GM20000 (cell line): ENCODE results near the gene TTC27.

Experiments used
- DNase-seq: peaks from one replicate; pipeline ENCODE4 v3.0.0; 2012; ENCODE audit warnings: low spot score
- TF ChIP-seq, protein P1 (sequence below): IDR thresholded peaks from 2 replicates; pipeline ENCODE4 v1.5.1; 2012; ENCODE audit warnings: mild to moderate bottlenecking, control low read depth; ENCODE audit errors: extremely low read depth, missing control alignments

TTC27 gene

GRCh38 chr2:32847734-32848133 is 219.9 kb downstream of the TTC27 start:
- no peak for DNase-seq
- TF ChIP-seq, protein P1, sequence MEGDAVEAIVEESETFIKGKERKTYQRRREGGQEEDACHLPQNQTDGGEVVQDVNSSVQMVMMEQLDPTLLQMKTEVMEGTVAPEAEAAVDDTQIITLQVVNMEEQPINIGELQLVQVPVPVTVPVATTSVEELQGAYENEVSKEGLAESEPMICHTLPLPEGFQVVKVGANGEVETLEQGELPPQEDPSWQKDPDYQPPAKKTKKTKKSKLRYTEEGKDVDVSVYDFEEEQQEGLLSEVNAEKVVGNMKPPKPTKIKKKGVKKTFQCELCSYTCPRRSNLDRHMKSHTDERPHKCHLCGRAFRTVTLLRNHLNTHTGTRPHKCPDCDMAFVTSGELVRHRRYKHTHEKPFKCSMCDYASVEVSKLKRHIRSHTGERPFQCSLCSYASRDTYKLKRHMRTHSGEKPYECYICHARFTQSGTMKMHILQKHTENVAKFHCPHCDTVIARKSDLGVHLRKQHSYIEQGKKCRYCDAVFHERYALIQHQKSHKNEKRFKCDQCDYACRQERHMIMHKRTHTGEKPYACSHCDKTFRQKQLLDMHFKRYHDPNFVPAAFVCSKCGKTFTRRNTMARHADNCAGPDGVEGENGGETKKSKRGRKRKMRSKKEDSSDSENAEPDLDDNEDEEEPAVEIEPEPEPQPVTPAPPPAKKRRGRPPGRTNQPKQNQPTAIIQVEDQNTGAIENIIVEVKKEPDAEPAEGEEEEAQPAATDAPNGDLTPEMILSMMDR: no peak

- TF ChIP-seq, protein P1: no peak
- no peak for DNase-seq
Observed at GRCh38 chr2:32849456-32850194, 221.8 kb downstream of the TTC27 start.

DNA sequence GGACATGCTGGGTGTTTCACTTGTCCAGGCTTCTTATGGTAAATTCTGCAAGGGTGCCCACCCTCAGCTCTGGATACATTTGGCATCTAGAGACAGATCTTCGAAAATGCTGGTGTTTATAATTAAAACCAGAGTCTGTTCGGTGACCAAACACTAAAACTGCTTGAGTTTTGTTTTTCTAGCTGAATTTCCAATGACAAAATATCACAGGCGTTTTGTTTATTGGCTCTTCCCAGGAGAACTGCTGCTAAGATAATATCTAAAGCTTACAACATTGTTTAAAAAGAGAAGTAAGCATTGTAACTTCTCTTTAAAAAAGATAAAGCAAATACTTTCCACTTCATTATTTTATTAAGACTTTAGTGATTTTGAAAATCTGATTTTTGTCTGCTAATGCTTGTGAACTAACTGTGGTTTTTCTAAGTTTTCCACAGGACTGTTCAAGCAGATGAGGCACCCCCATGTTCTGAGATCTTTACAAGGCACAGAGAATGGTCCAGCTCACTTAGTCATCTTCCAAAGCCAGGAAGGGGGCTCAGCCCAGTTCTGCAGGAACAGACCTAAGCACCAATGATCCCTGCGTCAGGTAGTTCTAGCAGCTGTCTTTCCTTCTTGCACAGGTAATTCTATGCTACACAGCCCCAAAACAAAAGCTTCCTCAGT is 224.1 kb downstream of the TTC27 start:
- no peak for DNase-seq
- TF ChIP-seq, protein P1: no peak

DNA sequence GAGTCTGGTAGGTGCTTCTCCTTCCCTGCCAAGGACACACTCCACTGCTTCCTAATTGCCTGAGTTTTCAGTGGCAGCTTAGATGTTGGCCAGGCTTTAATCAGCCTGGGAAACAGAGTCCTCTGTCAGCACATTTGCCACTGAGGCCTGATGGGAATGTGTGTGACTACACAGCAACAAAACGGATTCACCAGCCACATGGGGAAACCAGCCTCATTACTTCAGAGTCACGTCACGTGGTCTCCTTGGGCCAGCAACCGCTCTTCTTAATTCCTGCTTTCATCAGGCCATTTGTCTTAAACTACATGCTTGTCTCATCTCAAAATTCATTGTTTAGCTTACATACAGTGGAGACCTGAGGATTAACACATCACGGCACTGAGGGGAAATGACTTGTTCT is 225.0 kb downstream of the TTC27 start:
- DNase-seq: no peak
- TF ChIP-seq, protein P1: no peak

- DNase-seq: no peak
- TF ChIP-seq, protein P1: no peak
Observed at GRCh38 chr2:32856891-32857290, 229.0 kb downstream of the TTC27 start.

GRCh38 chr2:32858713-32859112 is 230.9 kb downstream of the TTC27 start:
- TF ChIP-seq, protein P1: no peak
- no peak for DNase-seq

GRCh38 chr2:32860385-32860784 is 232.5 kb downstream of the TTC27 start:
- TF ChIP-seq, protein P1: no peak
- DNase-seq: no peak
